PC-9 (cell line): ENCODE data around the gene METTL16.

Experiments
- CTCF ChIP-seq: fragments of 200-600 bp; sonication (generic); conservative IDR thresholded peaks from 2 replicates; pipeline ENCODE4 v1.6.1; 2017; ENCODE audit warnings: mixed run types, antibody characterized with exemption, mild to moderate bottlenecking, moderate library complexity
- EZH2 ChIP-seq: fragments of 200-600 bp; sonication (generic); IDR thresholded peaks from 2 replicates; pipeline ENCODE4 v1.8.0; 2017; ENCODE audit warnings: antibody characterized with exemption, low read depth

- TF ChIP-seq CTCF (no peak), EZH2 (no peak)
These were observed 30.8 kb upstream of the METTL16 start for GRCh38 chr17:2542456-2542855.
